Activated naive CD8-positive, alpha-beta T cell (primary cell): ENCODE results near the gene MAP2K5.
A peak's percentile ranks its signal among the peaks of the same experiment; 100 is the strongest.

Source experiments
- H3K27ac Mint-ChIP-seq: one replicate; pipeline ENCODE4 v1.8.0; 2021; ENCODE audit warnings: mixed read lengths
- H3K27me3 Mint-ChIP-seq: one replicate; pipeline ENCODE4 v1.8.0; 2021; ENCODE audit warnings: mixed read lengths
- H3K36me3 Mint-ChIP-seq: one replicate; pipeline ENCODE4 v1.8.0; 2021; ENCODE audit warnings: mixed read lengths
- H3K4me1 Mint-ChIP-seq: one replicate; pipeline ENCODE4 v1.8.0; 2021; ENCODE audit warnings: low read depth, mixed read lengths
- H3K4me3 Mint-ChIP-seq: one replicate; pipeline ENCODE4 v1.8.0; 2021; ENCODE audit warnings: mild to moderate bottlenecking, mixed read lengths
- H3K9me3 Mint-ChIP-seq: one replicate; pipeline ENCODE4 v1.8.0; 2021; ENCODE audit warnings: low read depth, mixed read lengths

MAP2K5 gene

DNA sequence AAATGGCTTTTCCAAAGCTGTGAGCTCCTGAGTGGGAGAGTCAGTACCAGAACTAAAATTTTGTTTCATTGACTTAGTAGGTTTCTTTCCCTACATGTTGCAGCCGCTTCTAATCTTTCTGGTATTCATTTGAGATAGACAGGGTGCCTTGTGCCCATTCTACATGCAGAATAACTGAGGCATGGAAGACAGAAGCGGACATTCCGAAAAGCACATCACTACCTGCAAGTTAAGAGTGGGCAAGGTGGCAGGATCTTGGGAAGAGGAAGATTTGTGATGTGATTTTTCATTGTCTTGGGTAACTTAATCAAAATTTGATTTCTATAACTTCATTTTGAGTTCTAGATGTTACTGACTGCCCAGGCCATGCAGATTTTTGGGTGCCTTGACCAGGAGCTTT is 2.0 kb downstream of the MAP2K5 start:
- peaks cover 55% of the 10 kb centered on the region for H3K4me1 Mint-ChIP-seq
- H3K27me3 Mint-ChIP-seq = no peaks in the 10 kb centered on the region
- H3K4me3 Mint-ChIP-seq = peak overlapping the region; percentile 94
- H3K36me3 Mint-ChIP-seq = no peaks in the 10 kb centered on the region
- H3K27ac Mint-ChIP-seq = peak overlapping the region; percentile 86
- H3K9me3 Mint-ChIP-seq = no peaks in the 10 kb centered on the region

DNA sequence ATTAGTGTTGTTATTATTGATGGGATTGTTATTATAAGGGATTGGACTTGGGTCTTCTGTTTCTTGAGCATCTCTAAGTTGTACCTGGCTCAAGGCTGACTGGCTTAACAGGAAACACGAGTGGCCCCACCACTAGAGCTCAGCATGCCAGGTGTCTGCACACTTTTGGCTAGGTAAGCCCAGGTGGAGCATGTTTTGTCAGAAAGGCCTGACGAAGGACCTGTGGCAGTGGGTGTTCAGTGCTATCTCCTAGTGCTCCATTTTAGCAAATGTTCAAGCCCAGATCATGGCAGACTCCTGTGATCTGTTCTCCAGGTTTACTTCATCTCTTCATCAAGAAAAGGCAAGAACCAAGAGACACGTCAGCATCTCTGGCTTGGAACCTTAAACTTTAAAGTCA is 3.4 kb downstream of the MAP2K5 start:
- peaks cover 51% of the 10 kb centered on the region for H3K4me1 Mint-ChIP-seq
- H3K27me3 Mint-ChIP-seq = no peaks in the 10 kb centered on the region
- H3K36me3 Mint-ChIP-seq = peaks cover 4% of the 10 kb centered on the region
- H3K9me3 Mint-ChIP-seq = no peaks in the 10 kb centered on the region
- no peak overlapping the region for H3K4me3 Mint-ChIP-seq
- H3K27ac Mint-ChIP-seq = no peak overlapping the region

DNA sequence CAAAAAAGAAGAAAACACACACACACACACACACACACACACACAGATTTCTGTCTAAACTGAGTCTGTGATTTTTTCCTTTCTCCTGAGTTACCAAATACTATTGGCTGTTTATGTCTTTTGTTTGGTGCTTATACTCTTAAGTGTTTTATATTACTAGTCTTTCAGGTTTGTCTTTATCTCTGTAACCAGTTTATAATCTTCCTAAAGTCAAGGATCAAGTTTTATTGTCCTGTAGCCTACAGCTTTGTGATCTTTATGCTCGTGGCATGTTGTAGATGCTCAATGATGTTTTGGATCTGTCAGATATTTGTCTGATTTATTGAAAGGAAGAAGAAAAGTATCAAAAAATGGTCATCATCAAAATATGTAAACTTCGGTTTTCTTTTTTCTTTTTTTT is 4.6 kb downstream of the MAP2K5 start:
- peaks cover 45% of the 10 kb centered on the region for H3K4me1 Mint-ChIP-seq
- H3K27ac Mint-ChIP-seq = no peak overlapping the region
- peaks cover 4% of the 10 kb centered on the region for H3K36me3 Mint-ChIP-seq
- no peak overlapping the region for H3K4me3 Mint-ChIP-seq
- no peaks in the 10 kb centered on the region for H3K9me3 Mint-ChIP-seq
- H3K27me3 Mint-ChIP-seq = no peaks in the 10 kb centered on the region

DNA sequence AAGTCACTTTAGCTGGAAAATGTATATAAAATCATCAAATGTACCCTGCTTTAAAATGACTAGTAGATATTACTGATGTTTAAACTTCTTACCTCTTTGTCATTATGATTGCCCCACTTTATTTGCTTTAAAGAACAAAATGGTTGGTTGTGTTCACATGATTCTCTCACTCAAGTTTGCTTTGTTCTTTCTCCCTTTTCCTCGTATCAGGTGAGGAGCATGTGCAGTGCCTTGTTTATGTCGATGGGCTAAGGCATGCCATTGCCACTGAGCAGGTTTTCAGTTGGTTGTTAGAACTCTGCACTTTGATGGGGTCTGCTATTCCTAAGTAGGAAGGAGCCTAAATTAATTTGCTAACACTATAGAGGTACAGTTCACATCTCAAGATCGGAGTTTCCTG is 5.3 kb downstream of the MAP2K5 start:
- Mint-ChIP-seq H3K36me3 (peaks cover 4% of the 10 kb centered on the region), H3K4me1 (peaks cover 45% of the 10 kb centered on the region)

DNA sequence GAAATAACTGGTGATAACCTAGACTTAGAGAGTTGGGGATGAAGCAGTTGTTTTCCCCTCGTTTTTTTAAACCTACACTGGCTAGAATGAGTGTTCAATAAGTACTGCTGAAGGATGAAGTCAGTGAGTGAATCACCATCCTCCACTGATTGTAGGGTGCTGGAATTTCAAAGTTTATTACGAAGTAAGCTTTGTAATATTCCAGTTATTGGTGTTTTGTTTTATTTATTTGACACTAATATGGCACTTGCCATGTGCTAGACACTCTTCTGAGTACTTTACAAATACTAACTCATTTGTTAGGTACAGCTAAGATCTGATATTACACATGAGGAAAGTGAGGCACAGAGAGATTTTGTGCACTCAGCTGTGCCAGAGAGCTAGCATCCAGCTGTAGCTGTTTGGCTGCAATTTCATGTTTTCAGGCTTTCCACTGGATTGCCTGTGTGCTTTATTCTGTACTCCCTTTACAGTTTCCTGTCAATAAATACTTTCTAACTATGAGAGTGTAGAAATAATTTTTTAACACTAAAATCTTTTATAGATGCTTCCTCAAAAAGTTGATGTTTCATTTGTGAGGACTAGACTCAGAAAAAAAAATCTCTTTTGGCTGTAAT is 5.8 kb downstream of the MAP2K5 start:
- Mint-ChIP-seq H3K9me3 (no peaks in the 10 kb centered on the region), H3K27ac (no peak overlapping the region), H3K36me3 (peaks cover 4% of the 10 kb centered on the region), H3K27me3 (no peaks in the 10 kb centered on the region), H3K4me1 (peaks cover 42% of the 10 kb centered on the region), H3K4me3 (no peak overlapping the region)

More for the DNA sequence above, 5.3 kb downstream of the MAP2K5 start:
- Mint-ChIP-seq H3K4me3 (no peak overlapping the region), H3K27me3 (no peaks in the 10 kb centered on the region), H3K27ac (no peak overlapping the region), H3K9me3 (no peaks in the 10 kb centered on the region)

DNA sequence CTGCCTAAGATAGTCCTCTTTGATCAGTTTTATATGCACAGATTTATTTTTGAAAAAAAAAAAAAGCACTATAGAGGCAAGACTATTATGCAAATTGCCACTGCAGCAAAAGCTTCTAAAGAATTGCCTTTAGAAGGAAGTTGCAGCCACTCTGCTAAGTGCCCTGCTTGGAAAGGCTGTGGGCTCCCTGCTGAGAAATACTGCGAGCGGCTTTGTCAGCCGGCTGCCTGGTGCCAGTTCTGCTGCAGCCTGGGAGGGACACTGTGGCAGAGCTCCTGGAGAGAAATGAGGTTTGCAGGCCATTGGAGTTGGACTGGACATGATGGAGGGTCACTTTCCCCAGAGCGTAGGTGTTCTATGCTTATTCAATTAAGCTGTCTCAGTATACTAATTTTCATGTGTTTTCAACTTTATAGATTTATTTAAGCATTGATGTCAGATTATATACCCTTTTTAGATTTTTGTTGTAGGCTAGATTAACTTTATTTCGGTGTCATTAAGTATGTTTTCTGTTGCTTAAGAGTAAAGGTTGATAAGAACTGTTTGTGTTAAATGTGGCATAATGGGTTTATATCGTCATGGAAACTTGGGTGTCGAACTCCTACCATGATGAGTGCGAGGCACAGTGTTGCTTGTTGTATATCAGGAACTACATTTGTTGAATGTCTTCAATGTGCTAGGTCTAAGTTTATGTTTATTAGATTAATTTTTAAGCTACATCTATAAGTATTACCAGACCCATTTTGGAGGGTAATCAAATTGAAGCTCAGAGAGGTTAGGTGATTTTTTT is 6.6 kb downstream of the MAP2K5 start:
- no peaks in the 10 kb centered on the region for H3K9me3 Mint-ChIP-seq
- H3K4me3 Mint-ChIP-seq = no peak overlapping the region
- H3K27me3 Mint-ChIP-seq = no peaks in the 10 kb centered on the region
- peaks cover 4% of the 10 kb centered on the region for H3K36me3 Mint-ChIP-seq
- H3K27ac Mint-ChIP-seq = no peak overlapping the region
- peaks cover 35% of the 10 kb centered on the region for H3K4me1 Mint-ChIP-seq

DNA sequence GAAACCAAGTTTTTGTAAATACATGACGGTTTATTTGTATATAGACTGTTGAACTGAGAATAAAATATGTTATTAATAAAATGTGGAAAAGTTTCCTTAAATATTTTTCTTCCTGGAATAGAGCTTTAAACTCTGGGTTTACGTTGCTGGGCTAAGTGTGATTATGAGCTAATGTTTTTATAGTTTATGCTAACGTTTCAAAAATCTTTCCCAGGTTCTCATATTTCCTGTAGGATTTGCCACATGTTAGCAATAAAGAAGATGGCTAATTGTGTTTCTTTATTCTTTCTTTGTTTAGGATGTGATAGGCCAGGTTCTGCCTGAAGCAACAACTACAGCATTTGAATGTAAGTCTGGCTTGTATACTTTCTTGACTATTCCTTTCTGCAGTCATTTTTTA is 7.2 kb downstream of the MAP2K5 start:
- Mint-ChIP-seq H3K9me3 (no peaks in the 10 kb centered on the region), H3K36me3 (peaks cover 4% of the 10 kb centered on the region), H3K27ac (no peak overlapping the region), H3K4me3 (no peak overlapping the region), H3K27me3 (no peaks in the 10 kb centered on the region), H3K4me1 (peaks cover 28% of the 10 kb centered on the region)

DNA sequence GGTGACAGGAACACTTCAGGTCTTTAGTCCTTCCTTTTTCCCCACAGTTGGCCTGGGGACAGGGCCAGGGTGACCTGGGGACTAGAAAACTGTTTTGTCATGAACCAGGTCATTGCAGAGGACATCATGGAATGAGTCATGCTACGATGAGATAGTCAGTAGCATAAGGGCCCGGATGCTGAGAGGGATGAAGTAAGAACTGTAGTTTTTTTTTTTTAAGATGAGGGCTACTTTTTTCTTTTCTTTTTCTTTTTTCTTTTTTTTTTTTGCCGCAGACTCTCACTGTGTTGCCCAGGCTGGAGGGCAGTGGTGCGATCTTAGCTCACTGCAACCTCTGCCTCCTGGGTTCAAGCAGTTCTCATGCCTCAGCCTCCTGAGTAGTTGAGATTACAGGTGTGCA is 8.0 kb downstream of the MAP2K5 start:
- no peak overlapping the region for H3K4me3 Mint-ChIP-seq

DNA sequence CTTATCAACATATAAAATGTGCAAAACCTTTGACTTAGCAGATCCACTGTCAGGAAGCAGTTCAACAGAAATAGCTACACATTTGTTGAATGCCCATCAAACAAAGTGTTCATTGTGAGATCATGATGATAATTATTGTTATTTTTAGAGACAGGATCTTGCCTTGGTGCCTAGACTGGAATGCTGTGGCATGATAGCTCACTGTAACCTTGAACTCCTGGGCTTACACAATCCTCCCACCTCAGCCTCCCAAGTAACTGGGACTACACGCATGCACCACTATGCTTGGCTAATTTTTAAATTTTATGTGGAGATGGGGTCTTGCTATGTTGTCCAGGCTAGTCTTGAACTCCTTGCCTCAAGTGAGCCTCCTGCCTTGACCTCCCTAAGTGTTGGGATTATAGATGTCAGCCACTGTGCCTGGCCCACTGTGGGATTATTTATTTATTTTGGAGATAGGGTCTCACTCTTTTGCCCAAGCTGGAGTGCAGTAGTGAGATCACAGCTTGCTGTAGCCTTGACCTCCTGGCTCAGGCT is 8.8 kb downstream of the MAP2K5 start:
- Mint-ChIP-seq H3K9me3 (no peaks in the 10 kb centered on the region), H3K4me1 (peaks cover 18% of the 10 kb centered on the region), H3K36me3 (peaks cover 10% of the 10 kb centered on the region), H3K27me3 (no peaks in the 10 kb centered on the region), H3K4me3 (no peak overlapping the region), H3K27ac (no peak overlapping the region)

More for the DNA sequence above, 8.0 kb downstream of the MAP2K5 start:
- Mint-ChIP-seq H3K36me3 (peaks cover 7% of the 10 kb centered on the region), H3K9me3 (no peaks in the 10 kb centered on the region), H3K27ac (no peak overlapping the region), H3K4me1 (peaks cover 22% of the 10 kb centered on the region), H3K27me3 (no peaks in the 10 kb centered on the region)

DNA sequence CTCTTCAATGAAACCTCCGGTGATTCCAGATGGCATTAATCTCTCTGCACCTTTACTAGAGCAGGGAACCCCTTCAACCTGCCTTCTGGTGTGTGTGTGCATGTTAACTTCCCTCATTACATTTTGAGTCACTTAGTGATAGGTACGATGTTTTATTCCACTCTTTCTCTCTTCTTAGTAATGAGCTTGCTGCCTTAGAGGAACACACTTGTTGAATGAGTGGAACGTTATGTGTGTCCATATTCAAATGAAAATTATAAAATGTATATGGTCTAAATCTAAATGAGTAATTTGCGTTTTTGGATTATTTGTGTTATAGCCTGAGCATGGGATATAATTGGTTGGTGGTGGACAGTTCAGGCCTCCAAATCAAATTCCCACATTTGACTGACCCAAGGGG is 12.1 kb downstream of the MAP2K5 start:
- no peaks in the 10 kb centered on the region for H3K9me3 Mint-ChIP-seq
- peaks cover 31% of the 10 kb centered on the region for H3K36me3 Mint-ChIP-seq
- no peak overlapping the region for H3K27ac Mint-ChIP-seq
- no peak overlapping the region for H3K4me3 Mint-ChIP-seq
- H3K27me3 Mint-ChIP-seq = no peaks in the 10 kb centered on the region
- H3K4me1 Mint-ChIP-seq = peaks cover 6% of the 10 kb centered on the region

DNA sequence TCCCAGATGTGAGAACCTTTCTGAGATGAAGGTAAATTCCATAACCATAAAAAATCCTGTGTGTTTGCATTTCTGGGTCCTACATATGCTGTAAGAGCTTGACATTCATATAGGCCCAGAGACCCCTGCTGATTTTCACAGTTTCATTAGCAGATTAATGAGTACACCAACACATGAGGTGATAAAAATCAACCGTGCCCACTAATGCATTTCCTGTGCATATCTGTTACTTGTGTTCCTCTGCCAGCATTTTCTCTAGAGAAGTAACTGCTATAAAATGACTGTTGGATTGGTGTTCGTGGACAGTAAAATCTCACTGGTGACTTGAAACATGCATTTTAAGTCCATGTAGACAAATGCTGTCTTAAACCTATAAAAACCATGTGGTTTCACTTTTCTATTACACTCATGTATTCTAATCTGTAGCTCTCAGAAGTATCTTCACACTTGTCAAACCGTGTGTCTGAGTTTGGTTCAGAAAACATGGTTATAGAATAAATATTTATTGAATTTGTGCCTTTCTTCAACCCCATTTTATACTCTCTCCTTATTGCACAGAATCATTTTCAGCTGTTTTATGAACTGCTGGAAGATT is 14.6 kb downstream of the MAP2K5 start:
- H3K27ac Mint-ChIP-seq = no peak overlapping the region
- no peak overlapping the region for H3K4me3 Mint-ChIP-seq
- no peaks in the 10 kb centered on the region for H3K9me3 Mint-ChIP-seq
- H3K27me3 Mint-ChIP-seq = no peaks in the 10 kb centered on the region
- H3K36me3 Mint-ChIP-seq = peaks cover 31% of the 10 kb centered on the region
- H3K4me1 Mint-ChIP-seq = peaks cover 3% of the 10 kb centered on the region

DNA sequence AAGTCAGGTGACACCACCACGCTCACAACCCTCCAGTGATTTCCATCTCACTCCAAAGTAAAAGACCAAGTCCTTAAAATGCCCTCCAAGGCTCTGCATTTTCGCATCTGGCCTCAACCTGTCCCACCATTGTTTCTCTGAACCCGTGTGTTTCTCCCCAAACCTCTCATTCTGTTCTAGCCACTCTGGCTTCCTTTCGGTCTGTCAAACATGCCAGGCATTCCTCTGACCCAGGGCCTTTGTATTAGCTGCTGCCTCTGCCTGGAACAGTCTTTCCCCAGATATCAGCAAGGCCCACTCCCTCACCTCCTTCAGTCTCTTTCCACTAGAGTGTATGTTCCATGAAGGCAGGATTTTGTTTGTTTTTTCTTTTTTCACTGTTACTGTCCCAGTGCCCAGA is 16.0 kb downstream of the MAP2K5 start:
- H3K27me3 Mint-ChIP-seq = no peaks in the 10 kb centered on the region
- no peaks in the 10 kb centered on the region for H3K9me3 Mint-ChIP-seq
- no peak overlapping the region for H3K27ac Mint-ChIP-seq
- H3K36me3 Mint-ChIP-seq = peaks cover 34% of the 10 kb centered on the region
- H3K4me1 Mint-ChIP-seq = peaks cover 3% of the 10 kb centered on the region
- no peak overlapping the region for H3K4me3 Mint-ChIP-seq

DNA sequence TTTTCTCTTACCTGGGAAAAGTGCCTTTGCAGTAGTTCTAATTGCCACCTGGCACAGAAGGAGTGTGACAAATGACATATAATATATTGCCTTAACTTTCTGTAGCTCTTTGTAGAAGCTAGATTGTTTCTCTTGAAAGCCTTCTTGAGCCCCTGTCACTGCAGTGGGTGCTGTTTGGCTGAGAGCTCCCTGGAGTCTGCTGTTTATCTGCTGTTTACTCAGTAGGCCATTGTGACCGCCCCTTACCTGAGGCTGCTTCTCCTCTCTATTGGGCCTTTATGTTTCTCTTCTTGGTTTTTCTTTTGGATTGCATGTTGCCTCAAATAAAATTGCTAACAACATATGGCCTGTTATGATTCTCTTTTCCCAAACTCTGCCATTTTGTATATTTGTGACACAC is 16.7 kb downstream of the MAP2K5 start:
- Mint-ChIP-seq H3K4me3 (no peak overlapping the region), H3K4me1 (peaks cover 8% of the 10 kb centered on the region), H3K9me3 (no peaks in the 10 kb centered on the region), H3K27me3 (no peaks in the 10 kb centered on the region), H3K36me3 (peaks cover 36% of the 10 kb centered on the region), H3K27ac (no peak overlapping the region)

DNA sequence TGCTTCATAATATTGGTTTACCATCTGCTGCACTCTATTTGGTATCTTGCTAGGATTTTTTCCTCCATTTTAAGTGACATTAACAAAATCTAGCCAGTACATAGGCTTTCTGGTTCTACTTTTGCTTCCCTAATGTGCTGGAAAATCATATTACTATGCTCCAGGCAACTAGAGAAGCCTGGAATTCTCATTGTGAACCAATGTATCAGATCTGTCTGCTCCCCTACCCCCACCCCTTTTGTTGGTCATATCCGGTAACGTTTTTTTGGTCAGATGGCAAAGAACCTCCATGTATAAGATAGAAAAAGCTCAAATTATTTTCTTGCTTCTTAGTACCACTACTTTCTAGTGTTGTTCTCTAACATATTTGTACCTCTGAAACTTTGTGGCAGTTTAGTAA is 17.1 kb downstream of the MAP2K5 start:
- Mint-ChIP-seq H3K4me1 (peaks cover 12% of the 10 kb centered on the region), H3K36me3 (peaks cover 39% of the 10 kb centered on the region), H3K9me3 (no peaks in the 10 kb centered on the region)

DNA sequence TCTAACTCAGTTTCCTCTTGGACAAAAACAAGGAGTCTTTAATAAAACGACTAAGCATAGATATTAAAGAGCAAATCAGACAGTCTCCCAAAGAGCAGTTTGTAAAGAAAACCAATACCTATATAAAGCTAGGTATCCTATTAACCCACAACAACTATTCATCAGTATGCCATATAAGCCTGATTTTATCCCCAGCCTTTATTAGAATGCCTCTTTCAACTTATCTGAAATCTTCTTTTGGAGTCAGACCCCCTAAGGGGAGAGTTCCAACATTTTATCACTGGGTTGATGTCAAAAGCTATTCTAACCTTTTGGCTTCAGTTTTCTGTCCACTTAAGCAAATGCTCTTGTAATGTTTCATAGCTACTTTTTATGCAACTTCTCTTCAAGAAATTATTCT is 17.8 kb downstream of the MAP2K5 start:
- no peaks in the 10 kb centered on the region for H3K27me3 Mint-ChIP-seq
- no peak overlapping the region for H3K4me3 Mint-ChIP-seq
- H3K4me1 Mint-ChIP-seq = peaks cover 15% of the 10 kb centered on the region
- H3K9me3 Mint-ChIP-seq = no peaks in the 10 kb centered on the region
- H3K27ac Mint-ChIP-seq = no peak overlapping the region
- peaks cover 39% of the 10 kb centered on the region for H3K36me3 Mint-ChIP-seq

More for the DNA sequence above, 17.1 kb downstream of the MAP2K5 start:
- no peaks in the 10 kb centered on the region for H3K27me3 Mint-ChIP-seq
- H3K27ac Mint-ChIP-seq = no peak overlapping the region
- H3K4me3 Mint-ChIP-seq = no peak overlapping the region
